Skeletal muscle tissue (tissue), 4 donors: Measurements from ENCODE around the gene SKI. TPM values are rescaled to one million over a fixed set of nuclear protein-coding genes. Genes with fewer than 3 reads are reported as not detected.
"Not testable (repeated sequence)": the region's sequence is repeated elsewhere in the genome, so short reads cannot be mapped to it uniquely, and the experiment has no call there.

Source experiments
- H3K27ac ChIP-seq: one replicate; pipeline ENCODE4 v1.7.0; 2013; ENCODE audit warnings: mild to moderate bottlenecking, low read depth, low read length, inconsistent platforms
- H3K27me3 ChIP-seq, 3 donors: one replicate each; pipeline ENCODE4 v1.7.0; 2013; ENCODE audit warnings: low read length in 3 of 3; ENCODE audit not compliant: control insufficient read depth in 3 of 3, insufficient read depth in 3 of 3
- H3K36me3 ChIP-seq, 3 donors: one replicate each; pipeline ENCODE4 v1.7.0; 2013; ENCODE audit warnings: low read length in 3 of 3; ENCODE audit not compliant: control insufficient read depth in 3 of 3, insufficient read depth in 3 of 3
- H3K4me1 ChIP-seq, 3 donors: one replicate each; pipeline ENCODE4 v1.7.0; 2013; ENCODE audit warnings: low read length in 3 of 3, mild to moderate bottlenecking in 3 of 3; ENCODE audit not compliant: control insufficient read depth in 3 of 3, insufficient read depth in 3 of 3
- H3K4me3 ChIP-seq, 3 donors: one replicate each; pipeline ENCODE4 v1.7.0; 2013; ENCODE audit warnings: low read length in 3 of 3
- H3K9ac ChIP-seq, 3 donors: one replicate each; pipeline ENCODE4 v1.7.0; 2013; ENCODE audit warnings: low read length in 3 of 3, mild to moderate bottlenecking in 3 of 3, moderate library complexity in 2 of 3, low read depth in 1 of 3
- H3K9me3 ChIP-seq, 3 donors: one replicate each; pipeline ENCODE4 v1.7.0; 2013; ENCODE audit warnings: low read length in 3 of 3; ENCODE audit not compliant: control insufficient read depth in 3 of 3
- total RNA-seq: library from RNA; depleted of rRNA; stranded (reverse); fragments of >200 nt; gene quantifications from one replicate; pipeline ENCODE4 v1.2.3, GENCODE V29; 2014
- donor health status: Osteomylitis.

The SKI gene
- total RNA-seq, 1 donor from 2014 or later: 19.3 TPM

DNA sequence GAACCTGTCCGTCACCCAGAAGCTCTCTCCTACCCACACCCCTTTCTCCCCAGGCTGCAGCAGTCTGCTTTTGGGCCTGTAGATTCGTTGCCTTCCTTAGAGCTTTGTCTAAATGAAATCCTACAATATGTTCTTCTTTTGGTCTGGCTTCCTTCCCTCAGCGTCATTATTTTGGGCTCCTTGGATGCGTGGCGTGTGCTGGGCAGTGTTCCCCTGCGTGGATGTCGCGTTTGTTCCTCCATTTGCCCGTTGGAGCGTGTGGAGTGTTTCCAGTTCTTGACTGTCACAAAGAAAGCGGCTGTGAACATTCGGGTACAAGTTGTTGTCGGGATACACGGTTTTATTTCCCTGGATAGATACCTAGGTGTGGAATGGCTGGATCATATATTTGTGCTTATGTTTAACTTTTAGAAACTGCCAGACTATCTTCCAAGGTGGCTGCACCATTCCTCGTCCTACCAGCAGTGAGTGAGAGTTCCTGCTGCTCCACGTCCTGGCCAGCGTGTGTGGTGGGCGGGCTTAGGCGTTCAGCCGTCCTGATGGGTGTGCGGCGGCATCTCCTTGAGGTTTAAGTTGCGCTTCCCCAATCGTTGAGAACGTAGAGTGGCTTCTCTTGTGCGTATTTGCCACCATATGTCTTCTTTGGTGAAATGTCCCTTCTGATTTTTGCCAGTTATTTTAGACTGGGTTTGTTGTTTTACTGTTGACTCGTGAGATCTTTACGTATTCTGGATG lies 31.7 kb downstream of the SKI start:
- H3K36me3 ChIP-seq: no peaks in the 10 kb centered on the region
- peaks cover 0 to 3% (median 0%) of the 10 kb centered on the region in 3 donors for H3K9me3 ChIP-seq
- no peak overlapping the region for H3K4me3 ChIP-seq
- no peak overlapping the region for H3K27ac ChIP-seq
- peaks cover 21 to 27% (median 23%) of the 10 kb centered on the region in 3 donors for H3K4me1 ChIP-seq
- no peak overlapping the region for H3K9ac ChIP-seq
- H3K27me3 ChIP-seq: no peaks in the 10 kb centered on the region

DNA sequence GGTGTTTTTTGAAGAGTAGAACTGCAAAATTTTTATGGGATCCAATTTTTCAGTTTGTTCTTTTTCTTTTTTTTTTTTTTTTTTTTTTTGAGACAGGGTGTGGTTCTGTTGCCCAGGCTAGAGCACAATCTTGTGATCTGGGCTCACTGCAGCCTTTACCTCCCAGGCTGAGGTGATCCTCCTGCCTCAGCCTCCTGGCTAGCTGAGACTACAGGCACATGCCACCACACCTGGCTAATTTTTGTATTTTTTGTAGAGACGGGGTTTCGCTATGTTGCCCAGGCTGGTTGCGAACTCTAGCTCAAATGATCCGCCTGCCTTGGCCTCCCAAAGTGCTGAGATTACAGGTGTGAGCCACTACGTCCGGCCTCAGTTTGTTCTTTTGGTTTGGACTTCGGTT lies 32.4 kb downstream of the SKI start:
- H3K36me3 ChIP-seq, H3K9me3 ChIP-seq, H3K27me3 ChIP-seq, H3K4me3 ChIP-seq, H3K27ac ChIP-seq, H3K9ac ChIP-seq: not testable (repeated sequence)
- H3K4me1 ChIP-seq: peaks cover 17 to 32% (median 21%) of the 10 kb centered on the region in 3 donors

DNA sequence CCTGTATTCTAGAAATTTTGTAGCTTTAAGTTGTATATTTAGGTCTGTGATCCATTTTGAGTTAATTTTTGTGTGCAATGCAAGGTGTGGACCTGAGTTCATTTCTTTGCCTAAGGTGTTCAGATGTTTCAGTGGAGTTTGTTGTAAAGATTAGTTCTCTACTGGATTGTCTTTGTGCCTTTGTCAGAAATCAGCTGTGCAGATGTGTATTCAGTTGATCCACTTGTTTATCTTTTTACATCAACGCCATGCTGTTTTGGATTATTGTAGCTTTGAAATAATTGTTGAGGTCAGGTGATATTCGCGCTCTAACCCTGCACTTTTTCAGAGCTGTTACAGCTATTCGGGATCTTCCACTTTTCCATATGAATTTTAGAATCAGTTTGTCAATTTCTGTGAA lies 32.8 kb downstream of the SKI start:
- no peaks in the 10 kb centered on the region for H3K36me3 ChIP-seq
- H3K27ac ChIP-seq: no peak overlapping the region
- no peak overlapping the region for H3K4me3 ChIP-seq
- peaks cover 13 to 33% (median 21%) of the 10 kb centered on the region in 3 donors for H3K4me1 ChIP-seq
- no peaks in the 10 kb centered on the region for H3K9me3 ChIP-seq
- no peak overlapping the region for H3K9ac ChIP-seq
- H3K27me3 ChIP-seq: no peaks in the 10 kb centered on the region

DNA sequence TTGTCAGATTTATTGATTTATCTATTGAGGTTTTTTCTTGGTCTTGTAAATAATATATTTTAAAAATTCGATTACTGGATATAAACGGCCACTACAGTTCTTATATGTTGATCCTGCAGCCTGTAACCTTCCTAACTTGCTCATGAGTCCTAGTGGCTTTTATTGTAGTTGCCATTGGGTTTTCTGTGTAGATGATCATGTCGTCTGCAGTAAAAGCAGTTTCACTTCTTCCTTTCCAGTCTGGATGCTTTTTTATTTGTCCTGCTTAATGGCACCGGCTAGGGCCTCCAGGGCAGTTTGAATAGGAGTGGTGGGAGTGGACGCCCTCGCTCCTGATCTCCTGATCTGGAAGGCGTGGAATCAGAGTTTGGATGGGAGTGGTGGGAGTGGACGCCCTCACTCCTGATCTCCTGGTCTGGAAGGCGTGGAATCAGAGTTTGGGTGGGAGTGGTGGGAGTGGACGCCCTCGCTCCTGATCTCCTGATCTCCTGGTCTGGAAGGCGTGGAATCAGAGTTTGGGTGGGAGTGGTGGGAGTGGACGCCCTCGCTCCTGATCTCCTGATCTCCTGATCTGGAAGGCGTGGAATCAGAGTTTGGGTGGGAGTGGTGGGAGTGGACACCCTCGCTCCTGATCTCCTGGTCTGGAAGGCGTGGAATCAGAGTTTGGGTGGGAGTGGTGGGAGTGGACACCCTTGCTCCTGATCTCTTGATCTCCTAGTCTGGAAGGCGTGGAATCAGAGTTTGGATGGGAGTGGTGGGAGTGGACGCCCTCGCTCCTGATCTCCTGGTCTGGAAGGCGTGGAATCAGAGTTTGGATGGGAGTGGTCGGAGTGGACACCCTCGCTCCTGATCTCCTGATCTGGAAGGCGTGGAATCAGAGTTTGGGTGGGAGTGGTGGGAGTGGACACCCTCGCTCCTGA lies 33.6 kb downstream of the SKI start:
- H3K9me3 ChIP-seq, H3K4me3 ChIP-seq, H3K27me3 ChIP-seq, H3K36me3 ChIP-seq, H3K9ac ChIP-seq, H3K27ac ChIP-seq: not testable (repeated sequence)
- H3K4me1 ChIP-seq: peaks cover 13 to 35% (median 20%) of the 10 kb centered on the region in 3 donors

DNA sequence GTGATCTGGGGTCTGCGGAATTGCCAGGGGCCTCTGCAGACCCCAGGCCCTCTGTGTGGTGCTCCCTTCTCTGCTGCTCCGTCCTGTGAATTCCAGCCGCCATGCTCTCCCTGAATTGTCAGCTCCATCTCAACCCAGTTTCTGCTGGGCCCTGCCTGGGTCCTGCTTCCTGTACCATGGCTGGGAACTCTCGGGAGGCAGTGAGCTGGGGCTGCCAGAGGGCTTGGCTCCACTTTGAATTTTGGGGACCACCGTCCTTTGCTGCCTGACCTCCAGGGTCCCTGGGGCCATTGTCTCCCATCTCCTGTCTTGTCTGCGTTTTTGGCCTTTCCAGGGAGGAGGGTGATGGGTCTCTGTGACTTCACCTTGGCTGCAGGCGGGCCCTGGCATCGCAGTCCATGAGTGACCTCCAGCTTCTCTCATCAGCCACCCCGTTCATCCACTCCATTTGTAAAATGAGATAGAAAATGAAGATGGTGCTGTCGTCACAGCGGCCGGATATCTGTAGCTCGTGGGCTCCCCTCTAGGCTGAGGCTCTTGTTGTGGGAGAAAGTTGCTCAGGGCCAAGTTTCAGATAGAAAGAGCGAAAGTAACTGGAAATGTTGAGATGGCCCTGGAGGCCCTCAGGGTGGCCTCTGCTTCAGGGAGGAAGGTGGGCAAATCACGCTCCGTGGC lies 38.3 kb downstream of the SKI start:
- no peak overlapping the region for H3K4me3 ChIP-seq
- no peaks in the 10 kb centered on the region for H3K9me3 ChIP-seq
- no peaks in the 10 kb centered on the region for H3K36me3 ChIP-seq
- H3K27me3 ChIP-seq: no peaks in the 10 kb centered on the region
- H3K27ac ChIP-seq: no peak overlapping the region
- peak overlapping the region in 1 of 3 donors; percentile 16 for H3K9ac ChIP-seq
- peaks cover 38 to 52% (median 52%) of the 10 kb centered on the region in 3 donors for H3K4me1 ChIP-seq

DNA sequence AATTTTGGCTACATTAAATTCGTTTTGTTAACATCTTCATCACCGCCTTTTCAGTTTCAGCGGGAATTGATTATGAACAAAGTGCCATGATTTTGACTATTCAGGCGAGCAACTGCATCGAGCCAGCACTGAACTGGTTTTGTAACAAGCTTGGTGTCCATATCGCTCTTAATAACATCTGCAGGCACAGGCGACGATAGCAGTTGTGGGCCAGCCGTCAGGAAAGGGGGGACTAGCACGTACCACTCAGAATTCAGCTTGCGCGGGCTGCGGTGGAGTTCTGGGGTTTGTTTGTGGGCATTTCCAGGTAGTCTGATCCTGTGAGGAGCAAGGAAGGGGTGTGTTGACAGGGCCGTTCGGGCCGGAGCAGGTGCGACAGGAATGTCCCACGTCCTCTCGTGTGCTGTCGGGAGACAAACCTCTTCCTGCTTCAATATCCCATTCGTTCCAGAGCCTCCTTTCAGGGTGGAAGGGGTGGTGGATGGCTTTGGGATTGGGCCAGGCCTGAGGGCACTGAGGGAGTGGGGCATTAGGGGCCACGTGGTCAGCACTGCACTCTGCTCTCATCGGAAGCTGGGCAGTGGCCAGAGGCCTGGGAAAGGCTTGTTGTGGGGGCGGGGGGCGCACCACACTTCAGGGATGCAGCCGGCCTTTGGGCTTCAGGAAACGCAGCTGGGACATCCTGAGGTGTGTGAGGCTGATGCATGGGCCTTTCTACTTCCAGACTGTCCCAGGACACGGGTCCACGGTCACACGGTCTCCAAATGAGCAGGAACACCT lies 39.1 kb downstream of the SKI start:
- Histone ChIP-seq H3K27me3 (no peaks in the 10 kb centered on the region), H3K9ac (no peak overlapping the region), H3K9me3 (no peaks in the 10 kb centered on the region), H3K4me1 (peaks cover 45 to 60% (median 59%) of the 10 kb centered on the region in 3 donors), H3K27ac (no peak overlapping the region), H3K4me3 (no peak overlapping the region), H3K36me3 (no peaks in the 10 kb centered on the region)

DNA sequence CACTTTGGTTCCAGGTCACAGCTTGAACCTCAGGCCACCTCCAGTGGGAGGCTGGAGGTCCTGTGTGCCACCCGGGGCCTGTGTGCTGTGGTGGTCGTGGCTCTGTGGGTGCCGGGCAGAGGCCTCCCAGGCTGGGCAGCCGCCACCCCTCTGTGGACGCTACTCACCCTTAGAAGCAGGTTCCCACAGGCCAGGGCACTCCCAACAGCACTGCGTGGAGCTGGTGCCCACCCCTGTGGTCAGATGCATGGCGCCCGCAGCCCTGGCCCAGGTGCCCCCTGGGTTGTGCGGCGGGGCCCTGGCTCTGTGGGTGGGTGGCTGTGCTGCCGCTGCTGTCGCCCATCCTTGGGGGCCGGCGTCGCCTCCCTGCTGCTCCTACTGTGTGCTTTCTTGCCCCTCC lies 39.7 kb downstream of the SKI start:
- Histone ChIP-seq H3K27ac (no peak overlapping the region), H3K4me1 (peaks cover 49 to 64% (median 63%) of the 10 kb centered on the region in 3 donors), H3K4me3 (no peak overlapping the region)

DNA sequence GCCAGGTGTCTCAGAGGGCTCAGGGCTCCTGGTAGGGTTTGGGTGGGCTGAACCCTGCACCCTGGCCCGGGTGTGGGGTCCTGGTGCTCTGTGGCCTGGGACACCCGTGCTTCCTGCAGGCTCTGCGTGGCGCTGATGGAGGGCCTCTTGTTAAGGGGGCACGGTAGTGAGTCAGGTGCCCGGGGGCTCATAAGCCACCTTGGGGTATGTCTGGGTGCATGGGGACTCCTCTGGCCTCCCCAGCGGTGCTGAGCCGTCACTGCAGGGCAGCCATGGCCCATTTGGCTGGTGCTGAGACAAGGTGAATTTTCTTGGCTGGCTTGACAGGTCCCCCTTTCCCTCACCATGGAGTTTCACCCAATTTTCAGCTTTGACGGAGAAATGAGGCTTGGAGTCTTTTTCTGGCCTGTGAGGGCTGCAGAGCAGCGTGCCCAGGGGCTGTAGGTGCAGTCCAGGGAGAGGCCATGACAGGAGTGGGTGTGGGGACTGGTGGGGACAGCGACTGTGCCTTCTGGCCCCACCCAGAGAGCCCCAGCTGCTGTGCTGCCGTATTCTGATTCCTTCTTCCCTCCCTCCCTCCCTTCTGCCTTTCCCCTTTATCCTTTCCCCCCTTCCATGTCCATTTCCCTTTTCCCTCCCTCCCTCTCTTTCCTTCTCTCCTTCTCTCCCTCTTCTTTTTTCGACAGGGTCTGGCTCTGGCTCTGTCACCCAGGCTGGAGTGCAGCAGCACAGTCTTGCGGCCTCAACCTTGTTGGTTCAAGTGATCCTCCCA lies 40.4 kb downstream of the SKI start:
- H3K4me3 ChIP-seq: no peak overlapping the region
- peak overlapping the region in 1 of 3 donors; percentile 16 for H3K9ac ChIP-seq
- H3K4me1 ChIP-seq: peaks cover 55 to 70% (median 69%) of the 10 kb centered on the region in 3 donors
- H3K27me3 ChIP-seq: no peaks in the 10 kb centered on the region
- no peaks in the 10 kb centered on the region for H3K9me3 ChIP-seq
- H3K27ac ChIP-seq: no peak overlapping the region
- H3K36me3 ChIP-seq: no peaks in the 10 kb centered on the region

More for the DNA sequence above, 39.7 kb downstream of the SKI start:
- Histone ChIP-seq H3K36me3 (no peaks in the 10 kb centered on the region), H3K9me3 (no peaks in the 10 kb centered on the region), H3K27me3 (no peaks in the 10 kb centered on the region), H3K9ac (peak overlapping the region in 1 of 3 donors; percentile 16)
